Fibroblast of mammary gland (primary cell): ENCODE results near the gene DLG5.

ENCODE experiments used
- DNase-seq: peaks from one replicate; pipeline ENCODE4 v3.0.0-alpha.2; 2010; ENCODE audit warnings: low read depth
- H3K4me3 ChIP-seq: 2 replicates; pipeline ENCODE4 v1.5.1; 2011; ENCODE audit warnings: low read depth, mild to moderate bottlenecking, low read length, moderate library complexity; ENCODE audit not compliant: control insufficient read depth
- TF ChIP-seq, protein P1 (sequence below): conservative IDR thresholded peaks from 2 replicates; pipeline ENCODE4 v1.5.1; 2011; ENCODE audit warnings: low read depth, low read length, inconsistent platforms; ENCODE audit not compliant: control insufficient read depth, insufficient read depth

The DLG5 gene

GRCh38 chr10:77832238-77832637 is 94.3 kb downstream of the DLG5 start:
- TF ChIP-seq, protein P1, sequence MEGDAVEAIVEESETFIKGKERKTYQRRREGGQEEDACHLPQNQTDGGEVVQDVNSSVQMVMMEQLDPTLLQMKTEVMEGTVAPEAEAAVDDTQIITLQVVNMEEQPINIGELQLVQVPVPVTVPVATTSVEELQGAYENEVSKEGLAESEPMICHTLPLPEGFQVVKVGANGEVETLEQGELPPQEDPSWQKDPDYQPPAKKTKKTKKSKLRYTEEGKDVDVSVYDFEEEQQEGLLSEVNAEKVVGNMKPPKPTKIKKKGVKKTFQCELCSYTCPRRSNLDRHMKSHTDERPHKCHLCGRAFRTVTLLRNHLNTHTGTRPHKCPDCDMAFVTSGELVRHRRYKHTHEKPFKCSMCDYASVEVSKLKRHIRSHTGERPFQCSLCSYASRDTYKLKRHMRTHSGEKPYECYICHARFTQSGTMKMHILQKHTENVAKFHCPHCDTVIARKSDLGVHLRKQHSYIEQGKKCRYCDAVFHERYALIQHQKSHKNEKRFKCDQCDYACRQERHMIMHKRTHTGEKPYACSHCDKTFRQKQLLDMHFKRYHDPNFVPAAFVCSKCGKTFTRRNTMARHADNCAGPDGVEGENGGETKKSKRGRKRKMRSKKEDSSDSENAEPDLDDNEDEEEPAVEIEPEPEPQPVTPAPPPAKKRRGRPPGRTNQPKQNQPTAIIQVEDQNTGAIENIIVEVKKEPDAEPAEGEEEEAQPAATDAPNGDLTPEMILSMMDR = no peak
- no peak for DNase-seq
- no peak overlapping the region for H3K4me3 ChIP-seq

- TF ChIP-seq, protein P1 = no peak
- no peak for DNase-seq
- no peak overlapping the region for H3K4me3 ChIP-seq
Measured at GRCh38 chr10:77829356-77829755, 97.2 kb downstream of the DLG5 start.

DNA sequence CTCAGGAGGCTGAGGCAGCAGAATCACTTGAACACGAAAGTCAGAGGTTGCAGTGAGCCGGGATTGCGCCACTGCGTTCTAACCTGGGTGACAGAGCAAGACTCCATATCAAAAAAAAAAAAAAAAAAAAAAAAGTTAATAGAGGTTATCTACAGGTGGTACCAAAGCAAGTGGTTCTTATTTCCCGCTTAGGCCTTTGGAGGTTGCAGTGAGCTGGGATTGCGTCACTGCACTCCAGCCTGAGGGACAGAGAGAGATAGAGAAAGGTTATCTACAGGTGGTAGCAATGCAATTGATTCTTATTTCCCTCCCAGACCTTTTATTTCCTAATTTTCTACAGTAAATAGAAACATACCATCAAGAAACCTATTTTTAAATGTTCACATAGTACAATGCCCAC is 98.2 kb downstream of the DLG5 start:
- TF ChIP-seq, protein P1 = no peak
- H3K4me3 ChIP-seq = no peak overlapping the region
- DNase-seq = no peak

- TF ChIP-seq, protein P1 = no peak
- no peak for DNase-seq
- H3K4me3 ChIP-seq = no peak overlapping the region
Measured at GRCh38 chr10:77827366-77827765, 99.2 kb downstream of the DLG5 start.

- no peak overlapping the region for H3K4me3 ChIP-seq
- DNase-seq = no peak
- TF ChIP-seq, protein P1 = no peak
Measured at GRCh38 chr10:77825965-77826364, 100.6 kb downstream of the DLG5 start.

DNA sequence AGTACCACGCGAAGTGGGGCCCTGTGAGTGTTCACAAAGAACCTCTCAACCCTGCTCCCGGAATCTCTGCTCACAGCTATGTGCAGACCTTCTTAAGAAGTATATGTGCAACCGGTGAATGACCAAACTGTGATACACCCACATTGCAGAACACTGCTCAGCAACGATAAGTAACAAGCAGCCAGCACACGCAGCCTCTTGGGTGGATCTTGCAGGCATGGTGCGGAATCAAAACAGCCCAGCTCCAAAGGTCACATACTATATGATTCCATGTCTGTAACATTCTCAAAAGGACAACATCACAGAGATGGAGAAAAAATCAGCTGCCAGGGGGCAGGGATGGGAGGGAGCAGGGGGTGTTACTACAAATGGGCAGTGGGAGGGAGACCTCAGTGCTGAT is 101.6 kb downstream of the DLG5 start:
- no peak for DNase-seq
- TF ChIP-seq, protein P1 = no peak
- no peak overlapping the region for H3K4me3 ChIP-seq
